Measurements from ENCODE around the gene AP1G2.

GRCh38 chr14:23551266-23552028 lies 16.1 kb downstream of the AP1G2 start, which contains the start of gene ZFHX2:
- TF ChIP-seq POLR2AphosphoS5 (IDR thresholded peaks at IDR 0.05; ENCODE audit: borderline replicate concordance, low read depth, low read length) (peak; percentile 76; the same call in 1 of the 2 replicates), EZH2 (IDR thresholded peaks at IDR 0.05) (no peak)
